Tibial nerve (tissue), 4 donors: ENCODE measurements around the gene MOSMO. TPM values are rescaled to one million over a fixed set of nuclear protein-coding genes. Genes with fewer than 3 reads are reported as not detected.

Source experiments
- DNase-seq, 2 donors: peaks; one replicate each; pipeline ENCODE4 v3.0.0-alpha.2; 2019; ENCODE audit warnings: low spot score in 2 of 2
- H3K27ac ChIP-seq, 4 donors: fragments of 200-600 bp; sonication (generic) in 3 of 4; one replicate each; pipeline ENCODE4 v1.5.1; 2017 to 2019; ENCODE audit warnings: mild to moderate bottlenecking in 1 of 4
- H3K27me3 ChIP-seq, 2 donors: fragments of 200-600 bp; sonication (generic) in 1 of 2; one replicate each; pipeline versions ENCODE4 v1.5.1 to v1.6.0; 2017 to 2019
- H3K36me3 ChIP-seq, 3 donors: fragments of 200-600 bp; sonication (generic); one replicate each; pipeline ENCODE4 v1.5.1; 2018 to 2019
- H3K4me1 ChIP-seq, 4 donors: fragments of 200-600 bp; sonication (generic) in 3 of 4; one replicate each; pipeline ENCODE4 v1.5.1; 2017 to 2019
- H3K4me3 ChIP-seq, 4 donors: fragments of 200-600 bp; sonication (generic) in 3 of 4; one replicate each; pipeline ENCODE4 v1.5.1; 2017 to 2019; ENCODE audit warnings: mild to moderate bottlenecking in 1 of 4, moderate library complexity in 1 of 4
- H3K9me3 ChIP-seq, 4 donors: fragments of 200-600 bp; sonication (generic) in 3 of 4; one replicate each; pipeline ENCODE4 v1.5.1; 2017 to 2019
- CTCF ChIP-seq, 5 experiments: fragments of 200-600 bp in 3 of 5; fragments of 450-650 bp in 2 of 5; sonication (generic) in 3 of 5; IDR thresholded peaks; one replicate each; pipeline ENCODE4 v1.5.1; 2016 to 2019; ENCODE audit warnings: antibody characterized with exemption in 5 of 5, mild to moderate bottlenecking in 3 of 5, moderate library complexity in 2 of 5
- EP300 ChIP-seq, 2 donors: sonication (generic); formaldehyde crosslinking; IDR thresholded peaks; one replicate each; pipeline ENCODE4 v1.6.1; 2017; ENCODE audit warnings: antibody characterized with exemption in 2 of 2, mild to moderate bottlenecking in 1 of 2
- POLR2A ChIP-seq, 2 donors: fragments of 450-650 bp; IDR thresholded peaks; one replicate each; pipeline ENCODE4 v1.6.1; 2017; ENCODE audit warnings: antibody characterized with exemption in 2 of 2, mild to moderate bottlenecking in 2 of 2, moderate library complexity in 2 of 2
- WGBS, 2 donors: methylation state at CpG; one replicate each; pipeline ENCODE4 v1.1.5; 2018; 5-methylcytosine and 5-hydroxymethylcytosine counted together
- total RNA-seq, 4 donors: library from RNA; depleted of rRNA; stranded (reverse); fragments of >200 nt; gene quantifications; one replicate each; pipeline ENCODE4 v1.1.0, GENCODE V29; 2016

MOSMO gene
- total RNA-seq, 4 donors from 2014 or later: 19.3 to 33.6 (median 26.0) TPM

DNA sequence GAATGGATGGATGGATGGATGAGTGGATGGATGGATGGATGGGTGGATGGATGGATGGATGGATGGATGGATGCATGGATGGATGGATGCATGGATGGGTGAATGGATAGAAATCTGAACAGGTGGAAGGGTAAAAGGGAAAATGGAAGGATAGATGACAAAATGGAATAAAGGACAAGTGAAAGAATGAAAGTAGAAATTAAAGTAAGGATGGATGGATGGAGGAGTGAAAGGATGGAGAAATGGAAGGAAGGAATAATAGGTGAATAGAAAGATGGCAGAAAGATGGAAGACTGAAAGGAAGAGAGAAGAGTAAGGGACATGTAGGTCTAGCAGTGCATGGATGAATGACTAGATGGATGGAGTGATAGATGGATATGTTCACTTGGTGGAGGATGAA lies 114.3 kb downstream of the MOSMO start:
- Histone ChIP-seq H3K9me3 (no peaks in the 10 kb centered on the region), H3K27me3 (no peaks in the 10 kb centered on the region), H3K4me1 (no peaks in the 10 kb centered on the region), H3K36me3 (no peaks in the 10 kb centered on the region), H3K4me3 (no peak overlapping the region), H3K27ac (no peak overlapping the region)
- no peak for TF ChIP-seq EP300 (IDR thresholded peaks at IDR 0.05)
- no peak for TF ChIP-seq POLR2A (IDR thresholded peaks at IDR 0.05)
- no peak for TF ChIP-seq CTCF (IDR thresholded peaks at IDR 0.05)
- no peak for DNase-seq

DNA sequence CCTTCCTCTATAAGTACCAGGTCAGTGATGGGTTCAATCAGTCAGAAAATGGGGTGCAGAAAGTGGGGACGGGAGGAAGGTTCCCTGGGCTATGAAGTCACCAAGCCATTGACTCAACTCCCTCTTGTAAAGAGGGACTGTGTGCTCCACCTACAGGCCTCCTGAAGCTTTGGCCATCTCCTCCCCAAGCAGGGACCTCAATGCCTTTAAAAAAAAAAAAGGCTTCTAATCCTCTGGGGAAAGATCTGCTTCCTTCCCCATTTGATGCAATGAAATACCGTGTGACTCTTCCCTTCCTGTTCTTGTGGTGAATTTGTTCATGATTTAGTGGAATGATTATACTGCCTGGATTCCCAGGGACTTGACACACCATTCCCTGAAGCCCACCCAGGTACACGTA lies 115.2 kb downstream of the MOSMO start:
- DNase-seq: no peak
- H3K36me3 ChIP-seq: no peaks in the 10 kb centered on the region
- TF ChIP-seq CTCF (IDR thresholded peaks at IDR 0.05) (no peak), EP300 (IDR thresholded peaks at IDR 0.05) (no peak), POLR2A (IDR thresholded peaks at IDR 0.05) (no peak)
- H3K4me1 ChIP-seq: no peaks in the 10 kb centered on the region
- H3K27me3 ChIP-seq: no peaks in the 10 kb centered on the region
- no peak overlapping the region for H3K27ac ChIP-seq
- no peak overlapping the region for H3K4me3 ChIP-seq
- no peaks in the 10 kb centered on the region for H3K9me3 ChIP-seq
- 43 to 45% methylated on average over 3 of the region's 3 CpGs for WGBS, 2 donors

DNA sequence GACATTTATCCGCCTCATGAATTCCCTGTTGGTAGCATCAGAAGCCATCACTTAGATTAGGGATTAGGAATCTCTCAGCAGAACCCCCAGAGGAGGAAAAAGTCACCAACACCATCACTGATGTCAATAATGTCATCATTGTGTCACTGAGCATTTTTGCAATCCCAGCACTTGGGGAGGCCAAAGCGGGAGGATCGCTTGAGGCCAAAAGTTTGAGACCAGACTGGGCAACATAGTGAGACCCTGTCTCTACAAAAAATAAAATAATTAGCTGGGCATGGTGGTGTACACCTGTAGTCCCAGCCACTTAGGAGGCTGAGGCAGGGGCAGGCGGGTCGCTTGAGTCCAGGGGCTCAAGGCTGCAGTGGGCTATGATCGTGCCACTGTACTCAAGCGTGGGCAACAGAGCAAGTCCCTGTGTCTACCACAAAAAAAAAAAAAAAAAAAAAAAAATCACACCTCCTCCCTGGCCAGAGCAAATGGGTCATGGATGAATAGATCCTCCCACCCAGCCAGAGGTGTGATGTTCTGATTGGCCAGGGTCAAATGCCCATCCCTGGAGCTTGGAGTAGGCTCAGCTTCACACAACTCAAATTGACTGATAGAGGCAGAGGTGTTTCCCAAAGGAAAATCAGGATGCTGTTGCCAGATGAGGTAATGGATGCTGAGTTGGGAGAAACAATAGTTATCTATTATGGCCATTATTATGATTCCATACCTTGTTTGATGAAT lies 116.0 kb downstream of the MOSMO start:
- TF ChIP-seq POLR2A (IDR thresholded peaks at IDR 0.05) (no peak), CTCF (IDR thresholded peaks at IDR 0.05) (no peak), EP300 (IDR thresholded peaks at IDR 0.05) (no peak)
- Histone ChIP-seq H3K9me3 (no peaks in the 10 kb centered on the region), H3K4me3 (no peak overlapping the region), H3K27ac (no peak overlapping the region), H3K4me1 (no peaks in the 10 kb centered on the region), H3K36me3 (no peaks in the 10 kb centered on the region), H3K27me3 (no peaks in the 10 kb centered on the region)
- 92 to 96% methylated on average over 7 of the region's 7 CpGs for WGBS, 2 donors
- DNase-seq: no peak

- WGBS, 2 donors: 95 to 96% methylated on average over 6 of the region's 6 CpGs
- H3K27me3 ChIP-seq: no peaks in the 10 kb centered on the region
- H3K4me1 ChIP-seq: no peaks in the 10 kb centered on the region
These were observed 116.8 kb downstream of the MOSMO start for GRCh38 chr16:22124583-22125284.

More at GRCh38 chr16:22124583-22125284, 116.8 kb downstream of the MOSMO start:
- H3K4me3 ChIP-seq: no peak overlapping the region
- H3K27ac ChIP-seq: no peak overlapping the region
- no peak for TF ChIP-seq POLR2A (IDR thresholded peaks at IDR 0.05)
- no peak for TF ChIP-seq EP300 (IDR thresholded peaks at IDR 0.05)
- no peak for TF ChIP-seq CTCF (IDR thresholded peaks at IDR 0.05)
- H3K36me3 ChIP-seq: no peaks in the 10 kb centered on the region
- no peaks in the 10 kb centered on the region for H3K9me3 ChIP-seq
- DNase-seq: no peak
